C4-2B (cell line): ENCODE data around the gene DIP2B.

Source experiments
- CTCF ChIP-seq: fragments of 450-650 bp; conservative IDR thresholded peaks from 2 replicates; pipeline ENCODE4 v1.5.1; 2017; ENCODE audit warnings: mild to moderate bottlenecking
- ZFX ChIP-seq: fragments of 450-650 bp; IDR thresholded peaks from 2 replicates; pipeline ENCODE4 v1.6.1; 2017

- TF ChIP-seq CTCF (no peak), ZFX (no peak)
Observed at GRCh38 chr12:50568338-50569091, 63.7 kb downstream of the DIP2B start.
